GM23338 (cell line): ENCODE results near the gene CYP2A7. TPM values are rescaled to one million over a fixed set of nuclear protein-coding genes. Genes with fewer than 3 reads are reported as not detected.
"Not testable (repeated sequence)": the region's sequence is repeated elsewhere in the genome, so short reads cannot be mapped to it uniquely, and the experiment has no call there.

Experiments
- ATAC-seq: fragments of 200-7000 bp; cut with Tn5 transposase; 3 replicates; pipeline ENCODE4 v1.9.1; 2020
- DNase-seq: peaks from one replicate; pipeline ENCODE4 v3.0.0-alpha.2; 2015; ENCODE audit warnings: low spot score
- H2AFZ ChIP-seq: fragments of 200-600 bp; sonication (generic); 2 replicates; pipeline ENCODE4 v1.8.0; 2016; ENCODE audit warnings: antibody characterized with exemption, mild to moderate bottlenecking, moderate library complexity
- H3F3A ChIP-seq: fragments of 200-600 bp; sonication (generic); replicated peaks from 2 replicates; pipeline ENCODE4 v1.8.0; 2017; ENCODE audit warnings: antibody characterized with exemption, mixed run types, low read depth
- H3K27ac ChIP-seq: fragments of 200-600 bp; sonication (generic); 2 replicates; pipeline ENCODE4 v1.6.1; 2016; ENCODE audit warnings: low read depth
- H3K27me3 ChIP-seq: fragments of 200-600 bp; sonication (generic); 2 replicates; pipeline ENCODE4 v1.8.0; 2016; ENCODE audit warnings: mild to moderate bottlenecking, mixed run types, moderate library complexity; ENCODE audit not compliant: insufficient read depth
- H3K36me3 ChIP-seq: fragments of 200-600 bp; sonication (generic); 2 replicates; pipeline ENCODE4 v1.8.0; 2016; ENCODE audit warnings: mild to moderate bottlenecking; ENCODE audit not compliant: insufficient read depth
- H3K4me1 ChIP-seq: fragments of 200-600 bp; sonication (generic); 2 replicates; pipeline ENCODE4 v1.8.0; 2016; ENCODE audit warnings: mild to moderate bottlenecking, moderate library complexity; ENCODE audit not compliant: insufficient read depth
- H3K4me2 ChIP-seq: fragments of 200-600 bp; sonication (generic); 2 replicates; pipeline ENCODE4 v1.7.1; 2017; ENCODE audit warnings: mixed run types
- H3K4me3 ChIP-seq: fragments of 200-600 bp; sonication (generic); 2 replicates; pipeline ENCODE4 v1.6.1; 2016; ENCODE audit warnings: mixed run types
- H3K79me2 ChIP-seq: fragments of 200-600 bp; sonication (generic); replicated peaks from 2 replicates; pipeline ENCODE4 v1.8.0; 2017; ENCODE audit warnings: mild to moderate bottlenecking; ENCODE audit not compliant: insufficient read depth
- H3K9me2 ChIP-seq: fragments of 200-600 bp; sonication (generic); 2 replicates; pipeline ENCODE4 v1.8.0; 2017; ENCODE audit not compliant: insufficient read depth
- H4K20me1 ChIP-seq: fragments of 200-600 bp; sonication (generic); replicated peaks from 2 replicates; pipeline ENCODE4 v1.8.0; 2017; ENCODE audit warnings: mild to moderate bottlenecking; ENCODE audit not compliant: insufficient read depth
- H3K27ac Mint-ChIP-seq: 2 replicates; pipeline ENCODE4 v1.8.0; 2020; ENCODE audit warnings: inconsistent platforms, mild to moderate bottlenecking, moderate library complexity, mixed read lengths
- H3K27me3 Mint-ChIP-seq: 3 replicates; pipeline ENCODE4 v1.8.0; 2022; ENCODE audit warnings: low read depth, mild to moderate bottlenecking, moderate library complexity, mixed read lengths, inconsistent platforms; ENCODE audit not compliant: insufficient read depth, poor library complexity
- H3K36me3 Mint-ChIP-seq: 3 replicates; pipeline ENCODE4 v1.8.0; 2021; ENCODE audit warnings: low read depth, mild to moderate bottlenecking, inconsistent platforms, moderate library complexity, mixed read lengths
- H3K4me1 Mint-ChIP-seq: 3 replicates; pipeline ENCODE4 v1.8.0; 2020; ENCODE audit warnings: mild to moderate bottlenecking, inconsistent platforms, mixed read lengths
- H3K4me3 Mint-ChIP-seq: 3 replicates; pipeline ENCODE4 v1.8.0; 2021; ENCODE audit warnings: moderate library complexity, mild to moderate bottlenecking, inconsistent platforms, mixed read lengths
- H3K9me3 Mint-ChIP-seq: 3 replicates; pipeline ENCODE4 v1.8.0; 2020; ENCODE audit warnings: moderate library complexity, mild to moderate bottlenecking, inconsistent platforms, mixed read lengths
- CREB1 ChIP-seq: fragments of 250-450 bp; sonication (Bioruptor Pico); IDR thresholded peaks from 2 replicates; pipeline ENCODE4 v1.5.0; 2020; ENCODE audit warnings: low read depth, mild to moderate bottlenecking, moderate library complexity
- EZH2 ChIP-seq: fragments of 200-600 bp; sonication (generic); IDR thresholded peaks from one replicate; pipeline ENCODE4 v1.8.0; 2017; ENCODE audit warnings: antibody characterized with exemption, mild to moderate bottlenecking, low read depth; ENCODE audit not compliant: unreplicated experiment
- EZH2phosphoT487 ChIP-seq: fragments of 200-600 bp; sonication (generic); IDR thresholded peaks from one replicate; pipeline ENCODE4 v1.8.1; 2018; ENCODE audit warnings: antibody characterized with exemption; ENCODE audit not compliant: unreplicated experiment
- JUNB ChIP-seq: IDR thresholded peaks from one replicate; pipeline ENCODE4 v1.6.1; 2016; ENCODE audit warnings: antibody characterized with exemption; ENCODE audit not compliant: unreplicated experiment
- POLR2AphosphoS5 ChIP-seq: IDR thresholded peaks from 2 replicates; pipeline ENCODE4 v1.6.1; 2016; ENCODE audit warnings: antibody characterized with exemption, low read depth
- STAT1 ChIP-seq: IDR thresholded peaks from one replicate; pipeline ENCODE4 v1.6.1; 2016; ENCODE audit warnings: antibody characterized with exemption; ENCODE audit not compliant: unreplicated experiment
- ZNF114 ChIP-seq: fragments of 250-450 bp; sonication (Bioruptor Pico); IDR thresholded peaks from 2 replicates; pipeline ENCODE4 v1.5.0; 2020; ENCODE audit warnings: mild to moderate bottlenecking, moderate library complexity
- polyA plus RNA-seq: library from polyadenylated mRNA; unstranded; fragments of >200 nt; fragmentation: Nextera tagmentation; extraction: Ambion mirVana; gene quantifications from 2 replicates; pipeline ENCODE4 v1.2.1, GENCODE V29; 2016
- total RNA-seq: library from RNA; depleted of rRNA; stranded (reverse); fragments of >200 nt; shearing (Covaris generic); gene quantifications from 2 replicates; pipeline ENCODE4 v1.2.3, GENCODE V29; 2014
- TF ChIP-seq, protein P1 (sequence below), 2 experiments: fragments of 200-600 bp in 1 of 2; sonication (generic) in 1 of 2; conservative IDR thresholded peaks; 2 replicates each; pipeline versions ENCODE4 v1.5.1 to v1.6.1; 2016 to 2017; ENCODE audit warnings: antibody characterized with exemption in 2 of 2, low read depth in 2 of 2, mild to moderate bottlenecking in 2 of 2, moderate library complexity in 1 of 2

CYP2A7 gene
- total and polyA plus RNA-seq, 2 experiments from 2014 or later: not detected

DNA sequence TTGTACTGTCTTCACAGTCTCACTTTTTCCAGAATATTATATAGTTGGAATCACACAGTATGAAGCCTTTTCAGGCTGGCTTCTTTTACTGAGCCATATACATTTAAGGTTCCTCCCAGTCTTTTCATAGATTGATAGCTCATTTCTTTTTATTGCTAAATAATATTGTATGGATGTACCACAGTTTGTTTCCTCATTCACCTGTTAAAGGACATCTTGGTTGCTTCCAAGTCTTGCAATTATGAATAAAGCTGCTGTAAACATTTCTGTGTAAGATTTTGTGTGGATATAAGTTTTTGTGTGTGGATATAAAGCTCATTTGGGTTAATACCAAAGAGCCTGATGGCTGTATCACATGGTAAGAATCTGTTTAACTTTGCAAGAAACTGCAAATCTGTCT is 24.5 kb upstream of the CYP2A7 start:
- ATAC-seq: no peak
- no peak overlapping the region for H3K27ac ChIP-seq
- no peaks in the 10 kb centered on the region for H3K36me3 ChIP-seq
- Mint-ChIP-seq H3K27ac (no peak overlapping the region), H3K4me3 (no peak overlapping the region), H3K4me1 (peaks cover 8% of the 10 kb centered on the region), H3K27me3 (peaks cover 7% of the 10 kb centered on the region), H3K9me3 (peaks cover 17% of the 10 kb centered on the region), H3K36me3 (peaks cover 3% of the 10 kb centered on the region; the same call in 2 of the 3 replicates)
- H3K27me3 ChIP-seq: no peaks in the 10 kb centered on the region
- H3K4me1 ChIP-seq: peaks cover 7% of the 10 kb centered on the region; the same call in 1 of the 2 replicates
- no peaks in the 10 kb centered on the region for H4K20me1 ChIP-seq
- DNase-seq: no peak
- TF ChIP-seq CREB1 (CRISPR knock-in tag) (no peak), EZH2phosphoT487 (no peak), ZNF114 (CRISPR knock-in tag) (no peak), STAT1 (no peak), EZH2 (no peak), POLR2AphosphoS5 (no peak), JUNB (no peak)
- TF ChIP-seq, protein P1, sequence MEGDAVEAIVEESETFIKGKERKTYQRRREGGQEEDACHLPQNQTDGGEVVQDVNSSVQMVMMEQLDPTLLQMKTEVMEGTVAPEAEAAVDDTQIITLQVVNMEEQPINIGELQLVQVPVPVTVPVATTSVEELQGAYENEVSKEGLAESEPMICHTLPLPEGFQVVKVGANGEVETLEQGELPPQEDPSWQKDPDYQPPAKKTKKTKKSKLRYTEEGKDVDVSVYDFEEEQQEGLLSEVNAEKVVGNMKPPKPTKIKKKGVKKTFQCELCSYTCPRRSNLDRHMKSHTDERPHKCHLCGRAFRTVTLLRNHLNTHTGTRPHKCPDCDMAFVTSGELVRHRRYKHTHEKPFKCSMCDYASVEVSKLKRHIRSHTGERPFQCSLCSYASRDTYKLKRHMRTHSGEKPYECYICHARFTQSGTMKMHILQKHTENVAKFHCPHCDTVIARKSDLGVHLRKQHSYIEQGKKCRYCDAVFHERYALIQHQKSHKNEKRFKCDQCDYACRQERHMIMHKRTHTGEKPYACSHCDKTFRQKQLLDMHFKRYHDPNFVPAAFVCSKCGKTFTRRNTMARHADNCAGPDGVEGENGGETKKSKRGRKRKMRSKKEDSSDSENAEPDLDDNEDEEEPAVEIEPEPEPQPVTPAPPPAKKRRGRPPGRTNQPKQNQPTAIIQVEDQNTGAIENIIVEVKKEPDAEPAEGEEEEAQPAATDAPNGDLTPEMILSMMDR (conservative IDR thresholded peaks at IDR 0.05; ENCODE audit: low read depth in 2 of 2): no peak
- H3K4me3 ChIP-seq: no peak overlapping the region
- no peak overlapping the region for H3K4me2 ChIP-seq
- no peaks in the 10 kb centered on the region for H3K79me2 ChIP-seq
- no peaks in the 10 kb centered on the region for H3K9me2 ChIP-seq
- H3F3A ChIP-seq: 0 out of 2 replicates have a peak, but pooled peaks cover 2% of the 10 kb centered on the region
- H2AFZ ChIP-seq: no peak overlapping the region

DNA sequence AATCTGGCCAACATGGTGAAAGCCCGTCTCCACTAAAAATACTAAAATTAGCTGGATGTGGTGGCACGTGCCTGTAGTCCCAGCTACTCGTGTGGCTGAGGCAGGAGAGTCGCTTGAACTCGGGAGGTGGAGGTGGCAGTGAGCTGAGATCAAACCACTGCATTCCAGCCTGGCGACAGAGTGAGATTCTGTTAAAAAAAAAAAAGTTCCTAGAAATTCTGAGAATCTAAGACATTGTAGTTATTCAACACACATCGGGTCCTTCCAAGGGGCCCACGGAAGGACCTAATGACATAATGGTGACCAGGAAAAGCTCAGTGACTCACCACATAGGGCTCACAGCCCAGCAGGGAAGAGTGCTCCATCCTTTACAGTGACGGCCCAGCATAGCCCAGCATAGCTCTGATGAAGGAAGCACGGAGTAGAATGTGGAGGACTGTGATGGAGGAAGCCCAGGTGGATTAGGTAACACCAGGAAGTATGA is 22.7 kb upstream of the CYP2A7 start:
- H3K36me3 ChIP-seq, H3K4me3 ChIP-seq, ATAC-seq, H2AFZ ChIP-seq, H3K27ac Mint-ChIP-seq, H3K79me2 ChIP-seq, H3K9me3 Mint-ChIP-seq, H3K4me3 Mint-ChIP-seq, H3K36me3 Mint-ChIP-seq, H3K9me2 ChIP-seq, H3F3A ChIP-seq, H4K20me1 ChIP-seq, H3K27me3 Mint-ChIP-seq, H3K4me1 ChIP-seq, H3K27me3 ChIP-seq, H3K27ac ChIP-seq, DNase-seq, H3K4me2 ChIP-seq: not testable (repeated sequence)
- H3K4me1 Mint-ChIP-seq: peaks cover 14% of the 10 kb centered on the region

DNA sequence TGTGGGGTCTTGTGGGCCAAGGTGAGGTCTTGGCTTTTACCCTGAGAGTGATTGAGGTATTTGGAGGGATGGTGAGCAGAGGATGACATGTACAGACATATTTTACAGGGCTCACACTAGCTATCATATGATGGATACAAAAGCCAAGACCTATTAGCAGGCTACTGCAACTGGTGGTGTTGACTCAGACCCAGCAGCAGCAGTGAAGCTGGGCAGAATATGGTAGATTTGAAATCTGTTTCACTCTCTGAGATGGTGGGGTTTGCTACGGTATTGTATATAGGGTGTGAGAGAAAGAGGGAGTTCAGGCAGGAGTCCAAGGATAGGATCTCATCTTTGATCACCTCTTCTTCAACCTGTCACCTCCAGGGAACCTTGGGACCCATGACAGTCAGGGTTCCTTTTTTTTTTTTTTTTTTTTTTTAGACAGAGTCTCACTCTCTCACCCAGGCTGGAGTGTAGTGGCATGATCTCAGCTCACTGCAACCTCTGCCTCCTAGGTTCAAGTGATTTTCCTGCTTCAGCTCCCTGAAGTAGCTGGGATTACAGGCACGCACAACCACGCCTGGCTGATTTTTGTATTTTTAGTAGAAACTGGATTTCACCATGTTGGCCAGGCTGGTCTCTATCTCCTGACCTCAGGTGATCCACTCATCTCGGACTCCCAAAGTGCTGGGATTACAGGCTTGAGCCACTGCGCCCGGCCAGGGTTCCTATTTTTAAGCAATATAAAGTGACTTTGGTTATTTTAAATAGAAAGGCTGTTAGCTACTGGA is 20.1 kb upstream of the CYP2A7 start:
- DNase-seq, H3K27me3 Mint-ChIP-seq, H3K9me3 Mint-ChIP-seq: not testable (repeated sequence)

DNA sequence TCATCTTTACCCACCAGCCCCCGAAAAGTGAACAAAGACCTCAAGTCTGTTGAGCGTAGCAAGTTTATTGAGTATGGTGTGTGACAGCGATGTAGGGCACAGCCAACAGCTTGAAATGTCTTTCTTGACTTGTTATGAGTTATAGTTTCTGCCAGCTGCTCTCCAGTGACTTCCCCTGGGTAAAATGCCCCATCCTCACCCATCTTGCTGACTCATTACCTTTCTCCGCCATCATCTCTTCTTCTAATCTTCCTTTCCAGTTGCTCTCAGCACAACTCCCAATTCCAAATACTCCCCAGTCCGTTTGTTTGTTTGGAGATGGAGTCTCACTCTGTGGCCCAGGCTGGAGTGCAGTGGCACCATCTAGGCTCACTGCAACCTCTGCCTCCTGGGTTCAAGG is 18.5 kb upstream of the CYP2A7 start:
- H3F3A ChIP-seq, H3K27ac ChIP-seq, H3K27me3 Mint-ChIP-seq, H3K4me2 ChIP-seq, H3K36me3 Mint-ChIP-seq, H2AFZ ChIP-seq, H3K4me1 ChIP-seq, H3K27ac Mint-ChIP-seq, H3K9me2 ChIP-seq, DNase-seq, H3K27me3 ChIP-seq, H3K4me3 ChIP-seq, H4K20me1 ChIP-seq, H3K36me3 ChIP-seq, ATAC-seq, H3K4me1 Mint-ChIP-seq, H3K4me3 Mint-ChIP-seq, H3K79me2 ChIP-seq, H3K9me3 Mint-ChIP-seq: not testable (repeated sequence)

More for the DNA sequence above, 20.1 kb upstream of the CYP2A7 start:
- H3K27me3 ChIP-seq, H3K36me3 ChIP-seq, H2AFZ ChIP-seq, H3F3A ChIP-seq, H3K27ac Mint-ChIP-seq, H3K4me1 ChIP-seq, H3K9me2 ChIP-seq, H3K4me1 Mint-ChIP-seq, H3K79me2 ChIP-seq, H3K27ac ChIP-seq, H3K4me2 ChIP-seq, H3K4me3 ChIP-seq, H3K36me3 Mint-ChIP-seq, H3K4me3 Mint-ChIP-seq, H4K20me1 ChIP-seq, ATAC-seq: not testable (repeated sequence)

DNA sequence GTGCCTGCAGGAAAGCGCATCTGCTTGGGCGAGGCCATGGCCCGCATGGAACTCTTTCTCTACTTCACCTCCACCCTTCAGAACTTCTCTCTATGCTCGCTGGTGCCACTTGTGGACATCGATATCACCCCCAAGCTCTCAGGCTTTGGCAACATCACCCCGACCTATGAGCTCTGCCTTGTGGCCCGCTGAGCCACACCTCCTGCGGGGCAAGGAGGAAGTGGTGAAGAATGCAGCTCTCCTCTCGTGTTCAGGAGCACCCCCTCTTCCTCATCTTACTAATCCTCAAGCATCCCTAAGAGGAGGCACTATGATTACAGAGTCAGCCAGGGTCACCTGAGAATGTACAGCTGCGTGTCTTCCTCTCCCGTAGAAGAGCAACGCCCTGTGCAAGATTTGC is 17.9 kb upstream of the CYP2A7 start:
- not testable (repeated sequence) for H2AFZ ChIP-seq, DNase-seq, H3K4me3 ChIP-seq, H3K36me3 Mint-ChIP-seq, H3K4me1 ChIP-seq, H3K4me3 Mint-ChIP-seq, H3K4me1 Mint-ChIP-seq, H4K20me1 ChIP-seq, H3K36me3 ChIP-seq, ATAC-seq, H3K4me2 ChIP-seq, H3K27ac ChIP-seq, H3F3A ChIP-seq, H3K9me3 Mint-ChIP-seq, H3K27me3 ChIP-seq, H3K27me3 Mint-ChIP-seq, H3K79me2 ChIP-seq, H3K27ac Mint-ChIP-seq, H3K9me2 ChIP-seq
